Measurements from ENCODE around the gene PLEKHG4. TPM values are rescaled to one million over a fixed set of nuclear protein-coding genes. Genes with fewer than 3 reads are reported as not detected.
A peak's percentile ranks its signal among the peaks of the same experiment; 100 is the strongest.

PLEKHG4 gene
- total and polyA plus RNA-seq, 9 of the 15 experiments (the other 6 are each of a cell fraction or from before 2014, with no cell fraction given), result 3.7 to 36.8 (median 17.9) TPM

GRCh38 chr16:67279296-67280089, at the start of gene PLEKHG4 (continued):
- peak; percentile 84 for TF ChIP-seq REST (IDR thresholded peaks at IDR 0.05; ENCODE audit: borderline replicate concordance)
- peak; percentile 56; the same call in 1 of the 2 replicates for TF ChIP-seq REST (CRISPR knock-in tag; IDR thresholded peaks at IDR 0.05; ENCODE audit: low read depth)
- no peak for TF ChIP-seq ZNF274 (IDR thresholded peaks at IDR 0.05; ENCODE audit: borderline replicate concordance, low read depth, low read length)
- TF ChIP-seq TFE3 (CRISPR knock-in tag; IDR thresholded peaks at IDR 0.05), result peak; percentile 68
- TF ChIP-seq, protein P1, sequence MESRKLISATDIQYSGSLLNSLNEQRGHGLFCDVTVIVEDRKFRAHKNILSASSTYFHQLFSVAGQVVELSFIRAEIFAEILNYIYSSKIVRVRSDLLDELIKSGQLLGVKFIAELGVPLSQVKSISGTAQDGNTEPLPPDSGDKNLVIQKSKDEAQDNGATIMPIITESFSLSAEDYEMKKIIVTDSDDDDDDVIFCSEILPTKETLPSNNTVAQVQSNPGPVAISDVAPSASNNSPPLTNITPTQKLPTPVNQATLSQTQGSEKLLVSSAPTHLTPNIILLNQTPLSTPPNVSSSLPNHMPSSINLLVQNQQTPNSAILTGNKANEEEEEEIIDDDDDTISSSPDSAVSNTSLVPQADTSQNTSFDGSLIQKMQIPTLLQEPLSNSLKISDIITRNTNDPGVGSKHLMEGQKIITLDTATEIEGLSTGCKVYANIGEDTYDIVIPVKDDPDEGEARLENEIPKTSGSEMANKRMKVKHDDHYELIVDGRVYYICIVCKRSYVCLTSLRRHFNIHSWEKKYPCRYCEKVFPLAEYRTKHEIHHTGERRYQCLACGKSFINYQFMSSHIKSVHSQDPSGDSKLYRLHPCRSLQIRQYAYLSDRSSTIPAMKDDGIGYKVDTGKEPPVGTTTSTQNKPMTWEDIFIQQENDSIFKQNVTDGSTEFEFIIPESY (CRISPR knock-in tag; IDR thresholded peaks at IDR 0.05), result peak; percentile 44; the same call in 1 of the 2 replicates
- TF ChIP-seq BHLHE40 (IDR thresholded peaks at IDR 0.05; ENCODE audit: low read length), result peak; percentile 86
- peak; percentile 71 for TF ChIP-seq KDM5B (IDR thresholded peaks at IDR 0.05; ENCODE audit: insufficient replicate concordance, low read depth, low read length)
- no peak for TF ChIP-seq MYNN (IDR thresholded peaks at IDR 0.05)
- no peak for TF ChIP-seq MYNN (CRISPR knock-in tag; IDR thresholded peaks at IDR 0.05)
- peak; percentile 14 for TF ChIP-seq CHD1 (IDR thresholded peaks at IDR 0.05; ENCODE audit: low read length)
- TF ChIP-seq MEF2A (IDR thresholded peaks at IDR 0.05; ENCODE audit: control insufficient read depth, low read depth, low read length), result 0 out of 2 replicates have a peak, but pooled peaks have one; percentile 45
- TF ChIP-seq ZNF232 (CRISPR knock-in tag; IDR thresholded peaks at IDR 0.05), result no peak
- no peak for TF ChIP-seq ZNF165 (CRISPR knock-in tag; IDR thresholded peaks at IDR 0.05; ENCODE audit: borderline replicate concordance)
- TF ChIP-seq, protein P2, sequence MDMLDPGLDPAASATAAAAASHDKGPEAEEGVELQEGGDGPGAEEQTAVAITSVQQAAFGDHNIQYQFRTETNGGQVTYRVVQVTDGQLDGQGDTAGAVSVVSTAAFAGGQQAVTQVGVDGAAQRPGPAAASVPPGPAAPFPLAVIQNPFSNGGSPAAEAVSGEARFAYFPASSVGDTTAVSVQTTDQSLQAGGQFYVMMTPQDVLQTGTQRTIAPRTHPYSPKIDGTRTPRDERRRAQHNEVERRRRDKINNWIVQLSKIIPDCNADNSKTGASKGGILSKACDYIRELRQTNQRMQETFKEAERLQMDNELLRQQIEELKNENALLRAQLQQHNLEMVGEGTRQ (CRISPR knock-in tag; IDR thresholded peaks at IDR 0.05), result peak; percentile 32; the same call in 1 of the 2 replicates
